CD14-positive monocyte (primary cell): ENCODE results near the gene CACNA1S. TPM values are rescaled to one million over a fixed set of nuclear protein-coding genes. Genes with fewer than 3 reads are reported as not detected.

Experiments used
- DNase-seq, 3 donors: peaks; one replicate each; pipeline ENCODE4 v3.0.0-alpha.2; 2011 to 2022
- H2AFZ ChIP-seq: 2 replicates; pipeline ENCODE4 v1.6.0; 2012; ENCODE audit warnings: mild to moderate bottlenecking, low read depth, low read length, inconsistent platforms; ENCODE audit not compliant: insufficient read depth, poor library complexity, severe bottlenecking
- H3K27ac ChIP-seq, 2 donors: 1 replicate in 1 of 2; 2 replicates in 1 of 2; pipeline ENCODE4 v1.5.1; 2012 to 2013; ENCODE audit warnings: low read length in 2 of 2, control low read depth in 1 of 2, inconsistent platforms in 1 of 2, low read depth in 1 of 2, mild to moderate bottlenecking in 1 of 2
- H3K27me3 ChIP-seq, 2 donors: one replicate each; pipeline versions ENCODE4 v1.6.0 to v1.6.1; 2011 to 2013; ENCODE audit warnings: low read length in 2 of 2; ENCODE audit not compliant: control insufficient read depth in 2 of 2, insufficient read depth in 2 of 2
- H3K36me3 ChIP-seq, 2 donors: replicated peaks in 1 of 2; 1 replicate in 1 of 2; 2 replicates in 1 of 2; pipeline versions ENCODE4 v1.5.1 to v1.6.1; 2012 to 2013; ENCODE audit warnings: low read length in 2 of 2, control low read depth in 1 of 2, inconsistent platforms in 1 of 2, mild to moderate bottlenecking in 1 of 2; ENCODE audit not compliant: insufficient read depth in 2 of 2, control insufficient read depth in 1 of 2
- H3K4me1 ChIP-seq, 2 donors: 1 replicate in 1 of 2; 2 replicates in 1 of 2; pipeline versions ENCODE4 v1.5.1 to v1.6.1; 2012 to 2013; ENCODE audit warnings: low read length in 2 of 2, control low read depth in 1 of 2, inconsistent platforms in 1 of 2, mild to moderate bottlenecking in 1 of 2, moderate library complexity in 1 of 2; ENCODE audit not compliant: insufficient read depth in 2 of 2, control insufficient read depth in 1 of 2
- H3K4me2 ChIP-seq: replicated peaks from 2 replicates; pipeline ENCODE3; 2012; ENCODE audit warnings: low read length, moderate library complexity, mild to moderate bottlenecking; ENCODE audit not compliant: poor library complexity, severe bottlenecking; ENCODE audit errors: extremely low read depth
- H3K4me3 ChIP-seq, 3 experiments: fragments of 200-600 bp in 1 of 3; sonication (generic) in 1 of 3; replicated peaks in 1 of 3; 1 replicate in 2 of 3; 2 replicates in 1 of 3; pipeline ENCODE4 v1.5.1; 2011 to 2013; ENCODE audit warnings: low read length in 3 of 3, mild to moderate bottlenecking in 3 of 3, control low read depth in 2 of 3, low read depth in 2 of 3, inconsistent platforms in 1 of 3, moderate library complexity in 1 of 3
- H3K79me2 ChIP-seq: 2 replicates; pipeline ENCODE4 v1.6.0; 2012; ENCODE audit warnings: mild to moderate bottlenecking, control low read depth, inconsistent platforms, low read length, moderate library complexity; ENCODE audit not compliant: insufficient read depth
- H3K9ac ChIP-seq: 2 replicates; pipeline ENCODE4 v1.6.0; 2017; ENCODE audit warnings: low read length, mild to moderate bottlenecking; ENCODE audit not compliant: insufficient read depth, poor library complexity, severe bottlenecking
- H3K9me3 ChIP-seq, 2 donors: replicated peaks in 1 of 2; 1 replicate in 1 of 2; 2 replicates in 1 of 2; pipeline versions ENCODE4 v1.5.1 to v1.6.1; 2012 to 2013; ENCODE audit warnings: low read length in 2 of 2, control low read depth in 1 of 2; ENCODE audit not compliant: control insufficient read depth in 1 of 2, insufficient read depth in 1 of 2
- H4K20me1 ChIP-seq: 2 replicates; pipeline ENCODE4 v1.6.0; 2012; ENCODE audit warnings: mild to moderate bottlenecking, low read length, control low read depth, moderate library complexity; ENCODE audit not compliant: insufficient read depth
- H3K27ac Mint-ChIP-seq, 7 donors: one replicate each; pipeline ENCODE4 v1.8.0; 2020; ENCODE audit warnings: mild to moderate bottlenecking in 7 of 7, mixed read lengths in 7 of 7, moderate library complexity in 6 of 7, inconsistent platforms in 2 of 7
- H3K27me3 Mint-ChIP-seq, 3 donors: one replicate each; pipeline ENCODE4 v1.8.0; 2021 to 2022; ENCODE audit warnings: low read depth in 3 of 3, mild to moderate bottlenecking in 3 of 3, mixed read lengths in 3 of 3, moderate library complexity in 3 of 3, inconsistent platforms in 1 of 3
- H3K36me3 Mint-ChIP-seq, 2 donors: one replicate each; pipeline ENCODE4 v1.8.0; 2020; ENCODE audit warnings: mixed read lengths in 2 of 2, inconsistent platforms in 1 of 2, mild to moderate bottlenecking in 1 of 2
- H3K4me1 Mint-ChIP-seq: one replicate; pipeline ENCODE4 v1.8.0; 2020; ENCODE audit warnings: mild to moderate bottlenecking, mixed read lengths
- H3K4me3 Mint-ChIP-seq, 2 donors: one replicate each; pipeline ENCODE4 v1.8.0; 2020; ENCODE audit warnings: mild to moderate bottlenecking in 2 of 2, mixed read lengths in 2 of 2, moderate library complexity in 1 of 2
- H3K9me3 Mint-ChIP-seq, 7 donors: one replicate each; pipeline ENCODE4 v1.8.0; 2020 to 2022; ENCODE audit warnings: mixed read lengths in 7 of 7, mild to moderate bottlenecking in 6 of 7, moderate library complexity in 6 of 7, inconsistent platforms in 2 of 7
- CTCF ChIP-seq: fragments of 200-600 bp; IDR thresholded peaks from one replicate; pipeline ENCODE4 v1.8.0; 2022; ENCODE audit warnings: antibody characterized with exemption, mild to moderate bottlenecking
- WGBS: methylation state at CpG from one replicate; pipeline ENCODE4 v1.1.5; 2013; ENCODE audit warnings: missing lambda C conversion rate; ENCODE audit not compliant: insufficient coverage; 5-methylcytosine and 5-hydroxymethylcytosine counted together
- intact Hi-C, 2 donors: fragments of 100-400 bp; cut with micrococcal nuclease; formaldehyde crosslinking; loops; one replicate each; pipeline versions ENCODE4 v1.15.0 to v1.15.1; 2023
- polyA plus RNA-seq, 3 donors: library from polyadenylated mRNA; depleted of rRNA in 1 of 3; unstranded in 2 of 3; stranded (reverse) in 1 of 3; fragments of 300-500 nt in 2 of 3; fragments of >200 nt in 1 of 3; fragmentation: Illumina TruSeq in 2 of 3; gene quantifications; 1 replicate in 2 of 3; 2 replicates in 1 of 3; pipeline ENCODE4 v1.2.3, GENCODE V29; 2012 to 2021

Gene CACNA1S
- polyA plus RNA-seq, 3 donors: not detected

GRCh38 chr1:201091256-201091655, 21.0 kb downstream of the CACNA1S start:
- intact Hi-C loops: no loop called here

GRCh38 chr1:201090541-201090940, 21.7 kb downstream of the CACNA1S start:
- Histone ChIP-seq H3K27me3 (no peaks in the 10 kb centered on the region), H3K36me3 (no peaks in the 10 kb centered on the region), H3K79me2 (no peaks in the 10 kb centered on the region), H2AFZ (no peak overlapping the region), H4K20me1 (no peaks in the 10 kb centered on the region), H3K4me1 (no peaks in the 10 kb centered on the region), H3K9ac (no peak overlapping the region), H3K4me2 (no peak overlapping the region), H3K27ac (no peak overlapping the region), H3K9me3 (no peaks in the 10 kb centered on the region), H3K4me3 (no peak overlapping the region)
- Mint-ChIP-seq H3K36me3 (no peaks in the 10 kb centered on the region), H3K4me3 (no peak overlapping the region), H3K27me3 (peaks cover 6 to 8% (median 8%) of the 10 kb centered on the region in 3 donors), H3K27ac (no peak overlapping the region), H3K9me3 (no peaks in the 10 kb centered on the region), H3K4me1 (peaks cover 2% of the 10 kb centered on the region)
- no CpG with 5 or more reads among the region's 4 CpGs for WGBS
- no peak for DNase-seq
- intact Hi-C loops: no loop called here
- TF ChIP-seq CTCF: no peak

More at GRCh38 chr1:201091256-201091655, 21.0 kb downstream of the CACNA1S start:
- Histone ChIP-seq H2AFZ (no peak overlapping the region), H3K79me2 (no peaks in the 10 kb centered on the region), H3K27ac (no peak overlapping the region), H3K9me3 (no peaks in the 10 kb centered on the region), H3K9ac (no peak overlapping the region), H4K20me1 (no peaks in the 10 kb centered on the region), H3K36me3 (no peaks in the 10 kb centered on the region), H3K4me1 (no peaks in the 10 kb centered on the region), H3K4me2 (no peak overlapping the region), H3K4me3 (no peak overlapping the region), H3K27me3 (no peaks in the 10 kb centered on the region)
- 100% methylated on average over 2 of the region's 4 CpGs for WGBS
- Mint-ChIP-seq H3K27me3 (peaks cover 6 to 8% (median 8%) of the 10 kb centered on the region in 3 donors), H3K4me1 (peaks cover 2% of the 10 kb centered on the region), H3K36me3 (no peaks in the 10 kb centered on the region), H3K27ac (no peak overlapping the region), H3K4me3 (no peak overlapping the region), H3K9me3 (no peaks in the 10 kb centered on the region)
- DNase-seq: no peak
- no peak for TF ChIP-seq CTCF
